GM20000 (cell line): ENCODE data around the gene CMSS1.

Source experiments
- DNase-seq: peaks from one replicate; pipeline ENCODE4 v3.0.0; 2012; ENCODE audit warnings: low spot score
- CTCF ChIP-seq: IDR thresholded peaks from 2 replicates; pipeline ENCODE4 v1.5.1; 2012; ENCODE audit warnings: mild to moderate bottlenecking, control low read depth; ENCODE audit errors: extremely low read depth, missing control alignments

Gene CMSS1

DNA sequence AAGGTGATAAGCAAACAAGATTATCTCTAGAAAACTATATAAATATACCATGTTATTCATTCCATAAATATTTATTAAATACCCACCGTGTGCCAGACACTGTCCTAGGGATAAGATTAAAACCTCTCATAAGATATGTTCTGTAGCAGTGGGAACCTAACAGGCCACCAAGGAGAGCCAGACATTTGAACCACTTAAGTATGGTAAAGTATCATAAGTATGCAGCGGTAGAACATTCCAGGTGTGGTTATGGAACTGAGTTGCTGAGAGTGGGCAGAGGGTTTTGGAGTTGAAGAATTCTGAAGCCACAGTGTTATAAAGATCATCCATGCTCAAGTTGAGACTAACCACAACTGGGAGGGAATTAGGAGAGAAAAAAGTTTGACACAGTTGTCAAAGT is 282.0 kb downstream of the CMSS1 start:
- no peak for DNase-seq
- TF ChIP-seq CTCF, result no peak

- DNase-seq, result no peak
- TF ChIP-seq CTCF, result no peak
These were observed 282.8 kb downstream of the CMSS1 start for GRCh38 chr3:100100425-100100824.

DNA sequence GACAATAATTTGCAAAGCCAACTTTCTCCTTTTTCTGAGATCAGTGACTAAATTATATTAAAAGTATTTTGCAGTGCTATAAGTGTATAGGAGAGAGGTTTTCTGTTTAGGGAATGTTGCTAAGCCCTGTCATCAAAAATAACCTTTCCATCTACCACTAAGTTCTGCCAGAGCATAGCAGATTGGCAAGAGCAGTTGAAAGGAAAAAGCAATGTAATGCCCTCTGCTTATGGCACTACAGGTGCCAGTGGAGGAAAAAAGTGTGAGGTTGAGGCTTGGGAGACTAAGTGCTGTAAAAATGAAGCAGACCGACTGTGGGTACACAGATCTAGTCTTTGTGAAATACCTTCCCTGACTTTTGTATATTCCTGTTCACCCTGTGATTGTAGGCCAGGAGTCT is 285.1 kb downstream of the CMSS1 start:
- no peak for DNase-seq
- TF ChIP-seq CTCF, result no peak

DNA sequence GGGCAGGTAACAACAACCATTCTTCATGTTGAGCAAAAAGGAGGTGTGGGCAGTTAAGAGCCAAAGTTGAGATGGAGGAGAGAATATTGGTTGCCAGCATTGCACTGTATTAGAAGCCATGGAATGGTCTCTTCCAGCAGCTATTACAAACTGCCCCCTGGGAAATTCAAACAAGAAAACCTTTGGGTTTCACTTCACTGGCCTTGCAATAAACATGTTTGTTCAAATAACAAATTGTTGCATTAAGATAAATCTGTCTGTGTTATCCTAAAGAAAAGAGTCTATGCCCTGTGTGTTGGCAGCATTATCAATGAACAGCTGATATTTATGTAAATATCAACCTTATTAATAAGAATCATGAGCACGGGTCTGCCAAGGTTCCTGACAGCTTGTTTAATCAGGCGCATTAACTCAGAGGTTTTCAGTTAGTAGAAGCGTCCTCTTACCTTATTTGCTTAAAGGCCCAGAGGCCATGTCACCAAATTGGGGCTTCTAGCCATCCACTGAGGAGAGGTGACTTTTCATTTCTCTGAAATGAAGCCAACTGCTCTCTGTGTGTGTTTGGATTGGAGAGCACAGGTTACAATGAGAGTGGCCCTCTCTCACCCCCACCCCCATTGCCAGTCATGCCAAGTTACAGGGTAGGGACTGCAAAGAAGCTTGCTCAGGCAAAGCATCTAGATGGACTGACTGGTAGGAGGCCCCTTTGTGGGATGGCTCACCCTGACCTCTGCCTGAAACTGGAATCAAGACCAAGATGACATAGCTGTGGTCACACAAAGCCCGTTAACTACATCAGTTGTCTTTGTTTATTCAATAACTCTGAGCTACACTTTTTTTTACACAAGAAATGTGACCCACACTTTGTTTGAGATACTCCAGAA is 286.1 kb downstream of the CMSS1 start:
- DNase-seq, result peak; percentile 62
- TF ChIP-seq CTCF, result no peak

GRCh38 chr3:100104442-100104798 is 286.8 kb downstream of the CMSS1 start:
- no peak for DNase-seq
- TF ChIP-seq CTCF, result no peak

- TF ChIP-seq CTCF, result no peak
- no peak for DNase-seq
These were observed 287.3 kb downstream of the CMSS1 start for GRCh38 chr3:100104817-100105413.

GRCh38 chr3:100105501-100105900 is 287.8 kb downstream of the CMSS1 start:
- DNase-seq, result peak; percentile 11
- TF ChIP-seq CTCF, result no peak
